ENCODE measurements around the gene INPP5K.

Gene INPP5K

DNA sequence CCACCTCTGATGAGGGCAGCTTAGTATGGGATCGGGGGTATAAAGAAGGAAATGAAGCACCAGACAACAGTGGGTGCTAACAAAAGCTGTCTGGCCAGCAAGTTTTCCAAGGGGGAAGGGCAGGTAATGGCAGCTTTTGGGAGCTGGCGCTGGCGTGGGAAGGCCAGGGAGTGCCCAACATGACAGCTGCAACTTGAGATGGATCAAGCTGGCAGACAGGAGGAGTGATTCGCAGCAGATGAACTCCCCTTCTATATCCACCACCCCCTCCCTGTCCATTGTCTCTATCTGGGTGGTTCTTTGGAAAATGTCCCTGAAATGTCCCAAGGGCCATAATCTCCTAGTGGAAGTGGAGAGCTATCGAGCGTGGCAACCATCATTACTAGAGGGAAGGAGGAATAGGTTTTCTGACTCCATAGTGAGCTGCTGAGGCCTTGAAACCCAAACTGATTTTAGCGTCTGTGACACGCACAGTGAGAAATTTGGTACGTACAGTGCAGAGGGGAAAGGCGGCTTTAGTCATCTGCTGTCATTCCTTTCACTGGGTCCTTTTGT, 4.8 kb upstream of the INPP5K start:
- Histone ChIP-seq H3K9me3 (ENCODE audit: control insufficient read depth, insufficient read depth, low read depth, low read length) (no peaks in the 10 kb centered on the region), H3K4me1 (ENCODE audit: control insufficient read depth, insufficient read depth, low read length) (no peaks in the 10 kb centered on the region), H3K36me3 (ENCODE audit: control insufficient read depth in 2 of 2, insufficient read depth in 1 of 2, low read length in 2 of 2) (peaks cover 28 to 67% of the 10 kb centered on the region in 2 experiments; a peak in 2 of 3 replicates), H3K4me3 (ENCODE audit: low read depth, low read length) (no peak overlapping the region), H3K27ac (ENCODE audit: extremely low read depth, low read depth, low read length) (peak overlapping the region; percentile 41; the same call in 1 of the 2 replicates)
- CTCF ChIA-PET: interaction anchor here (0.8 to 1.1 kb wide), 2 partner anchors 12 to 156 kb away, joined by 3 to 4 read pairs; no protein-coding TSS in a partner anchor
- POLR2A ChIA-PET: no interaction called here
- TF ChIP-seq, protein P1, sequence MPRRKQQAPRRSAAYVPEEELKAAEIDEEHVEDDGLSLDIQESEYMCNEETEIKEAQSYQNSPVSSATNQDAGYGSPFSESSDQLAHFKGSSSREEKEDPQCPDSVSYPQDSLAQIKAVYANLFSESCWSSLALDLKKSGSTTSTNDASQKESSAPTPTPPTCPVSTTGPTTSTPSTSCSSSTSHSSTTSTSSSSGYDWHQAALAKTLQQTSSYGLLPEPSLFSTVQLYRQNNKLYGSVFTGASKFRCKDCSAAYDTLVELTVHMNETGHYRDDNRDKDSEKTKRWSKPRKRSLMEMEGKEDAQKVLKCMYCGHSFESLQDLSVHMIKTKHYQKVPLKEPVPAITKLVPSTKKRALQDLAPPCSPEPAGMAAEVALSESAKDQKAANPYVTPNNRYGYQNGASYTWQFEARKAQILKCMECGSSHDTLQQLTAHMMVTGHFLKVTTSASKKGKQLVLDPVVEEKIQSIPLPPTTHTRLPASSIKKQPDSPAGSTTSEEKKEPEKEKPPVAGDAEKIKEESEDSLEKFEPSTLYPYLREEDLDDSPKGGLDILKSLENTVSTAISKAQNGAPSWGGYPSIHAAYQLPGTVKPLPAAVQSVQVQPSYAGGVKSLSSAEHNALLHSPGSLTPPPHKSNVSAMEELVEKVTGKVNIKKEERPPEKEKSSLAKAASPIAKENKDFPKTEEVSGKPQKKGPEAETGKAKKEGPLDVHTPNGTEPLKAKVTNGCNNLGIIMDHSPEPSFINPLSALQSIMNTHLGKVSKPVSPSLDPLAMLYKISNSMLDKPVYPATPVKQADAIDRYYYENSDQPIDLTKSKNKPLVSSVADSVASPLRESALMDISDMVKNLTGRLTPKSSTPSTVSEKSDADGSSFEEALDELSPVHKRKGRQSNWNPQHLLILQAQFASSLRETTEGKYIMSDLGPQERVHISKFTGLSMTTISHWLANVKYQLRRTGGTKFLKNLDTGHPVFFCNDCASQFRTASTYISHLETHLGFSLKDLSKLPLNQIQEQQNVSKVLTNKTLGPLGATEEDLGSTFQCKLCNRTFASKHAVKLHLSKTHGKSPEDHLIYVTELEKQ (tag by site-specific recombination; IDR thresholded peaks at IDR 0.05; ENCODE audit: borderline replicate concordance): no peak
- no peak for TF ChIP-seq ZNF280D (tag by site-specific recombination; IDR thresholded peaks at IDR 0.05)
- no peak for TF ChIP-seq ZBTB1 (tag by site-specific recombination; IDR thresholded peaks at IDR 0.05)
- TF ChIP-seq ZSCAN23 (tag by site-specific recombination; IDR thresholded peaks at IDR 0.05): no peak
- no peak for TF ChIP-seq ZNF19 (tag by site-specific recombination; IDR thresholded peaks at IDR 0.05; ENCODE audit: low read depth)
- peak; percentile 54 for TF ChIP-seq ZNF600 (tag by site-specific recombination; IDR thresholded peaks at IDR 0.05)
- TF ChIP-seq ZBTB17 (tag by site-specific recombination; IDR thresholded peaks at IDR 0.05): 0 out of 2 replicates have a peak, but pooled peaks have one; percentile 18
- TF ChIP-seq SCRT1 (tag by site-specific recombination; IDR thresholded peaks at IDR 0.05; ENCODE audit: borderline replicate concordance): no peak
- no peak for TF ChIP-seq ZNF311 (tag by site-specific recombination; IDR thresholded peaks at IDR 0.05; ENCODE audit: borderline replicate concordance)
- no peak for TF ChIP-seq MEIS1 (CRISPR knock-in tag; IDR thresholded peaks at IDR 0.05; ENCODE audit: borderline replicate concordance)

GRCh38 chr17:1519678-1520077, 3.3 kb upstream of the INPP5K start:
- Histone ChIP-seq H3K4me3 (ENCODE audit: low read depth, low read length) (no peak overlapping the region), H3K36me3 (ENCODE audit: control insufficient read depth in 2 of 2, insufficient read depth in 1 of 2, low read length in 2 of 2) (peaks cover 23 to 57% of the 10 kb centered on the region in 2 experiments; a peak in 2 of 3 replicates), H3K4me1 (ENCODE audit: control insufficient read depth, insufficient read depth, low read length) (no peaks in the 10 kb centered on the region), H3K27ac (ENCODE audit: extremely low read depth, low read depth, low read length) (no peak overlapping the region), H3K9me3 (ENCODE audit: control insufficient read depth, insufficient read depth, low read depth, low read length) (no peaks in the 10 kb centered on the region)
- POLR2A ChIA-PET: interaction anchor here (0.6 to 0.8 kb wide), 3 partner anchors 10 to 23 kb away, joined by 3 to 4 read pairs (median 3); no protein-coding TSS in a partner anchor
- CTCF ChIA-PET: interaction anchor here (0.5 to 2.2 kb wide), 4 partner anchors 14 to 243 kb away, joined by 3 to 13 read pairs (median 3); partner anchors contain the start of gene SCARF1
- TF ChIP-seq SCRT2 (tag by site-specific recombination; IDR thresholded peaks at IDR 0.05) (peak; percentile 78), SCRT1 (tag by site-specific recombination; IDR thresholded peaks at IDR 0.05; ENCODE audit: borderline replicate concordance) (0 out of 2 replicates have a peak, but pooled peaks have one; percentile 51), HOXC10 (CRISPR knock-in tag; IDR thresholded peaks at IDR 0.05) (no peak)

DNA sequence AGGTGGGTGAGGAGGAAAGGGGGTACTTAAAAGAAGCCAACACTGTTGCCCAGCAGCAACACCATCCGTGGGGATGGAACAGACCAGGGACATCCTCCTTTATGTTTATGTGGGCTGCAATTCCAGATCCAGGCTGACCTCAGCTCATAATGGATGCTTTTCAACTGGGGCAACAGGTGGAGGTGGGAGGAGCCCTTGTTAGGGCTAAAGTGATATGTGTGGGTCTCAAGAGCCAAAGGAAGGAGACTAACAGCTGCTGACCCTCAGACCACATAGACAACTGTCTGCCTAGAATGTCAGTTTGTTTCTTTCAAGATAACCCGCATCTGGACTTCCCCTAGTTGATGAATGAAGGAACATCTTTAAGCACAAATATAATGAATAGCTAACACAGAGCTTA, 2.0 kb upstream of the INPP5K start:
- ChIA-PET CTCF (interaction anchor here (0.6 to 2.5 kb wide), 3 partner anchors 15 to 723 kb away, joined by 3 to 13 read pairs (median 11); no protein-coding TSS in a partner anchor), POLR2A (interaction anchor here (0.5 to 0.6 kb wide), 2 partner anchors 54 to 316 kb away, joined by 4 read pairs; no protein-coding TSS in a partner anchor)
- peaks cover 12 to 62% of the 10 kb centered on the region in 2 experiments; a peak in 2 of 3 replicates for H3K36me3 ChIP-seq (ENCODE audit: control insufficient read depth in 2 of 2, insufficient read depth in 1 of 2, low read length in 2 of 2)
- TF ChIP-seq SCRT1 (tag by site-specific recombination; IDR thresholded peaks at IDR 0.05; ENCODE audit: borderline replicate concordance) (peak; percentile 83), SCRT2 (tag by site-specific recombination; IDR thresholded peaks at IDR 0.05) (peak; percentile 95), ZNF146 (tag by site-specific recombination; IDR thresholded peaks at IDR 0.05) (no peak)
- H3K4me1 ChIP-seq (ENCODE audit: control insufficient read depth, insufficient read depth, low read length): no peaks in the 10 kb centered on the region
- H3K27ac ChIP-seq (ENCODE audit: extremely low read depth, low read depth, low read length): no peak overlapping the region
- no peak overlapping the region for H3K4me3 ChIP-seq (ENCODE audit: low read depth, low read length)
- H3K9me3 ChIP-seq (ENCODE audit: control insufficient read depth, insufficient read depth, low read depth, low read length): no peaks in the 10 kb centered on the region

Data from HEK293 (cell line).